AG09309 (cell line): ENCODE measurements around the gene MAML2.

Experiments used
- DNase-seq: peaks from one replicate; pipeline ENCODE4 v3.0.0-alpha.2; 2010; ENCODE audit warnings: low read depth
- H3K4me3 ChIP-seq: 2 replicates; pipeline ENCODE4 v1.5.1; 2011; ENCODE audit warnings: mild to moderate bottlenecking, low read depth, low read length, moderate library complexity; ENCODE audit not compliant: control insufficient read depth
- TF ChIP-seq, protein P1 (sequence below): IDR thresholded peaks from 2 replicates; pipeline ENCODE4 v1.5.1; 2011; ENCODE audit warnings: mild to moderate bottlenecking, low read depth, low read length, inconsistent platforms; ENCODE audit not compliant: insufficient read depth, control insufficient read depth; ENCODE audit errors: missing control alignments

The MAML2 gene

GRCh38 chr11:95991545-95991944 is 351.4 kb downstream of the MAML2 start:
- DNase-seq = peak; percentile 46
- no peak overlapping the region for H3K4me3 ChIP-seq
- TF ChIP-seq, protein P1, sequence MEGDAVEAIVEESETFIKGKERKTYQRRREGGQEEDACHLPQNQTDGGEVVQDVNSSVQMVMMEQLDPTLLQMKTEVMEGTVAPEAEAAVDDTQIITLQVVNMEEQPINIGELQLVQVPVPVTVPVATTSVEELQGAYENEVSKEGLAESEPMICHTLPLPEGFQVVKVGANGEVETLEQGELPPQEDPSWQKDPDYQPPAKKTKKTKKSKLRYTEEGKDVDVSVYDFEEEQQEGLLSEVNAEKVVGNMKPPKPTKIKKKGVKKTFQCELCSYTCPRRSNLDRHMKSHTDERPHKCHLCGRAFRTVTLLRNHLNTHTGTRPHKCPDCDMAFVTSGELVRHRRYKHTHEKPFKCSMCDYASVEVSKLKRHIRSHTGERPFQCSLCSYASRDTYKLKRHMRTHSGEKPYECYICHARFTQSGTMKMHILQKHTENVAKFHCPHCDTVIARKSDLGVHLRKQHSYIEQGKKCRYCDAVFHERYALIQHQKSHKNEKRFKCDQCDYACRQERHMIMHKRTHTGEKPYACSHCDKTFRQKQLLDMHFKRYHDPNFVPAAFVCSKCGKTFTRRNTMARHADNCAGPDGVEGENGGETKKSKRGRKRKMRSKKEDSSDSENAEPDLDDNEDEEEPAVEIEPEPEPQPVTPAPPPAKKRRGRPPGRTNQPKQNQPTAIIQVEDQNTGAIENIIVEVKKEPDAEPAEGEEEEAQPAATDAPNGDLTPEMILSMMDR = no peak

DNA sequence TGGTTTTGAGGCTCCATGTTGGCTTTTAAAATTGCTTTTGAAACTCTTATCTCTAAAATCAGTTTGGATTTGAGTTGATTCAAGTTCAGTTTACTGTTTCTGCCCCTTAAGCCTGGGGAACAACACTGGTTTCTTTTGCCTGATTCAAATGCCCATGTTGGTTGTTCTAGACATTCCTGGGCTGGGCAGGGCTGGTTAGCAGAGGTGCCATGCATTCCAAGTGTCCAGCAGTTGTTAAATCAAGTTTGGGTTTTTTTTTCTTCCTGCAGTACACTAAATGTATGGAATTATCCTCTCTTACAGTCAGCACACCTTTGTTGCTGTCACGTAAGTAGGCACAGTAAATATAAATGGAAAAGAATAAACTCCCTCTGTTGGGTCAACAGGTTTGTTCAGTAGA is 351.9 kb downstream of the MAML2 start:
- DNase-seq = no peak
- TF ChIP-seq, protein P1 = no peak
- H3K4me3 ChIP-seq = no peak overlapping the region

DNA sequence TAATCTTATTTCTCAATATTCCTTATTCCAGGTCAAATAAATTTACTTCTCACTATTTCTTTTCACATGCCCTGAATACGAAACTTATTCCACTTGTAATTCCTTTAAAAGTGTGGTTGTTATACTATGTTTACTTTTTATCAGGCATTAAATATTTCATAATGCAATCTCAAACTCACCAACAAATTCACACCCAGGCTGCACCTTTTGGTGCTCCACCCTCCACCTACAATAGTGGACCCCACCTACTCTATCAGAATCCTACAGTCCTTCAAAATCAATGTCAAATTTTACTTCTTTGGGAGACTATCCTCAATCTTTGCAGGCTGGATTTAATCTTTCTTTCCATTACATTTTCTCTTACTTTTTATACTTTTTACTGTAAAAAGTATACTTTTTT is 353.2 kb downstream of the MAML2 start:
- no peak for DNase-seq
- TF ChIP-seq, protein P1 = no peak
- H3K4me3 ChIP-seq = no peak overlapping the region

GRCh38 chr11:95989076-95989605 is 353.9 kb downstream of the MAML2 start:
- TF ChIP-seq, protein P1 = no peak
- DNase-seq = no peak
- no peak overlapping the region for H3K4me3 ChIP-seq

- DNase-seq = peak; percentile 11
- no peak overlapping the region for H3K4me3 ChIP-seq
- TF ChIP-seq, protein P1 = no peak
Observed at GRCh38 chr11:95985174-95985808, 357.7 kb downstream of the MAML2 start.

DNA sequence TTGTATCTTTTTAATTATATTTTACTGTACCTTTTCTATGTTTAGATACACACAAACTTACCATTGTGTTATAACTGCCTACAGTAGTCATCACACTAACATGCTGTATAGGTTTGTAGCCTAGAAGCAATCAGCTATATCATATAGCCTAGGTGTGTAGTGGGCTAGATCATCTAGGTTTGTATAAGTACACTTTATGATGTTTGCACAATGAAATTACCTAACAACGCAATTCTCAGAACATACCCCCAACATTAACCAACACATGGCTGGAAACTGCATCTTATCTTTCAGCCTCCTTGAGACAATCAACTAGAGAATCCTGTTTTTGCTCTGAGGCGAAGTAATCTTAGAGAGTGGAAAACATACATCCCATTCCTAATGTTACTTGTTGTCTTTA is 358.9 kb downstream of the MAML2 start:
- TF ChIP-seq, protein P1 = no peak
- H3K4me3 ChIP-seq = no peak overlapping the region
- no peak for DNase-seq

GRCh38 chr11:95977534-95978174 is 365.3 kb downstream of the MAML2 start:
- TF ChIP-seq, protein P1 = no peak
- H3K4me3 ChIP-seq = no peak overlapping the region
- no peak for DNase-seq
